Lung (tissue), 12 donors: Measurements from ENCODE around the gene CCDC159. TPM values are rescaled to one million over a fixed set of nuclear protein-coding genes. Genes with fewer than 3 reads are reported as not detected.

Experiments
- ATAC-seq: fragments of 200-7000 bp; cut with Tn5 transposase; one replicate; pipeline ENCODE4 v1.9.1; 2020; ENCODE audit warnings: moderate number of reproducible peaks; ENCODE audit not compliant: insufficient read depth, low FRiP score
- DNase-seq, 3 donors: peaks; one replicate each; pipeline ENCODE4 v3.0.0-alpha.2; 2013 to 2017
- H3K27ac ChIP-seq, 2 donors: one replicate each; pipeline ENCODE4 v1.5.1; 2013; ENCODE audit warnings: mild to moderate bottlenecking in 2 of 2, moderate library complexity in 2 of 2, control low read depth in 1 of 2, inconsistent platforms in 1 of 2, low read depth in 1 of 2, low read length in 1 of 2
- H3K27me3 ChIP-seq, 3 donors: one replicate each; pipeline ENCODE4 v1.5.1; 2013; ENCODE audit warnings: low read length in 2 of 3; ENCODE audit not compliant: control insufficient read depth in 3 of 3, insufficient read depth in 3 of 3
- H3K36me3 ChIP-seq, 4 donors: one replicate each; pipeline ENCODE4 v1.5.1; 2013; ENCODE audit warnings: low read length in 4 of 4, mild to moderate bottlenecking in 1 of 4, moderate library complexity in 1 of 4; ENCODE audit not compliant: control insufficient read depth in 4 of 4, insufficient read depth in 4 of 4
- H3K4me1 ChIP-seq, 5 donors: one replicate each; pipeline ENCODE4 v1.5.1; 2013; ENCODE audit warnings: low read length in 5 of 5, mild to moderate bottlenecking in 2 of 5, moderate library complexity in 1 of 5; ENCODE audit not compliant: control insufficient read depth in 5 of 5, insufficient read depth in 5 of 5
- H3K4me3 ChIP-seq: one replicate; pipeline ENCODE4 v1.5.1; 2013; ENCODE audit warnings: mild to moderate bottlenecking, control low read depth, moderate library complexity
- H3K9ac ChIP-seq, 2 donors: one replicate each; pipeline ENCODE4 v1.5.1; 2013; ENCODE audit warnings: low read length in 2 of 2, control low read depth in 1 of 2; ENCODE audit not compliant: insufficient read depth in 1 of 2
- H3K9me3 ChIP-seq, 4 donors: one replicate each; pipeline ENCODE4 v1.5.1; 2013; ENCODE audit warnings: low read length in 3 of 4, mild to moderate bottlenecking in 1 of 4, moderate library complexity in 1 of 4; ENCODE audit not compliant: control insufficient read depth in 4 of 4, insufficient read depth in 3 of 4
- CTCF ChIP-seq: IDR thresholded peaks from 2 replicates; pipeline ENCODE4 v1.5.1; 2012; ENCODE audit warnings: mild to moderate bottlenecking; ENCODE audit errors: control extremely low read depth, extremely low read depth
- WGBS, 2 donors: extraction: QIAGEN DNeasy Blood & Tissue Kit; methylation state at CpG; one replicate each; pipeline ENCODE4 v1.1.7; 2013; 5-methylcytosine and 5-hydroxymethylcytosine counted together
- polyA plus RNA-seq, 2 donors: library from polyadenylated mRNA; stranded (reverse); fragments of 200-250 nt; gene quantifications; one replicate each; pipeline ENCODE4 v1.2.1, GENCODE V29; 2013
- total RNA-seq, 2 donors: library from RNA; depleted of rRNA in 1 of 2; stranded (reverse); fragments of >200 nt in 1 of 2; gene quantifications; one replicate each; pipeline ENCODE4 v1.2.1, GENCODE V29; 2014 to 2021
- donor health status: control.
- donor health status: control.
- donor health status: Bipolar disorder and iron deficiency.
- donor health status: healthy.
- donor health status: DM: yes; HTN: yes; CAD: no.

Gene CCDC159
- total and polyA plus RNA-seq, 4 donors: 25.8 to 55.2 (median 33.7) TPM

DNA sequence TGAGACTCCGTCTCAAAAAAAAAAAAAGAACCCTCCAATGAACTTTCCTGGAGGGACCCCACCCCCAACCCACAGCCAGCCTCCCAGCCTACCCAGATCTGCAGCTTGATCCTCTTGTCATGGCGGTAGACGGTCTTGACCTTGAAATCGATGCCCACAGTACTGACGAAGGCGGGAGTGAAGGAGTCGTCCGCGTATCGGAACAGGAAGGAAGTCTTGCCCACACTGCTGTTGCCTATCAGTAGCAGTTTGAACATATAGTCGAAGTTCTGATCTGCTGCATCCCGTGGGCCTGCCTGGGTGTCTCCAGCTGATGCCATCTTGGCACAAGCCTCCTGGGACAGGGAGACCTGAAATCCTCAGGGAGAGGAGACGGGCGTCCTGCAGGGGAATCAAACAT lies 9.2 kb upstream of the CCDC159 start:
- peaks cover 7 to 38% (median 26%) of the 10 kb centered on the region in 4 donors for H3K36me3 ChIP-seq

DNA sequence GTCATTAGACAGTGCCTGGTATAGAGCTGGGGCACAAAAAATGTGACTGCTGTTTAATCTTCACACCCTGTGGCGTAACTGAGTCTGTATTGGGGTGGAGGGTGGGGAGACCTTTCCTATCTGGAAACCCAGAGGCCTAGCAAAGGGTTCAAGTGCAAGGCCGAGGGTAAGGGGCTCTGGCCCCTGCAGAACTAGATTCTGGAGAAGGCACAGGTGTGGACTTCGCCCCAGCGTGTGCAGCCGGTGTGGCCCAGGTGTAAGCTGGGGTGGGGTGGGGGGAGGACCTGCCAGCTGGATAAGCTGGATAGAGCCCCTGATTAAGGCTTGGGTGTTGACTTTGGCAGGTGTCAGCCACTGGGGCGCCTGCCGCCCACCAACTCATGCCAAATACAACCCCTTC lies 8.2 kb upstream of the CCDC159 start:
- peaks cover 0 to 15% (median 0%) of the 10 kb centered on the region in 5 donors for H3K4me1 ChIP-seq
- no peak for TF ChIP-seq CTCF
- ATAC-seq (no peak), DNase-seq (no peak)
- peaks cover 3 to 34% (median 25%) of the 10 kb centered on the region in 4 donors for H3K36me3 ChIP-seq
- H3K9ac ChIP-seq: no peak overlapping the region
- no peaks in the 10 kb centered on the region for H3K27me3 ChIP-seq
- H3K4me3 ChIP-seq: no peak overlapping the region
- 75 to 81% methylated on average over 7 of the region's 7 CpGs for WGBS, 2 donors
- peak overlapping the region in 1 of 2 donors; percentile 78 for H3K27ac ChIP-seq
- H3K9me3 ChIP-seq: peaks cover 0 to 2% (median 0%) of the 10 kb centered on the region in 4 donors

More for the DNA sequence above, 9.2 kb upstream of the CCDC159 start:
- H3K27me3 ChIP-seq: no peaks in the 10 kb centered on the region
- H3K4me3 ChIP-seq: no peak overlapping the region
- H3K9ac ChIP-seq: no peak overlapping the region
- no peak for TF ChIP-seq CTCF
- peaks cover 0 to 2% (median 0%) of the 10 kb centered on the region in 4 donors for H3K9me3 ChIP-seq
- H3K4me1 ChIP-seq: peaks cover 0 to 15% (median 0%) of the 10 kb centered on the region in 5 donors
- WGBS, 2 donors: 47 to 67% methylated on average over 14 of the region's 14 CpGs
- DNase-seq: no peak
- H3K27ac ChIP-seq: no peak overlapping the region
- ATAC-seq: no peak

- no peaks in the 10 kb centered on the region for H3K27me3 ChIP-seq
- peak overlapping the region in 1 of 2 donors; percentile 78 for H3K27ac ChIP-seq
- DNase-seq: peak in 1 of 3 donors; percentile 22
- peaks cover 0 to 15% (median 0%) of the 10 kb centered on the region in 5 donors for H3K4me1 ChIP-seq
- H3K4me3 ChIP-seq: peak overlapping the region; percentile 69
- peak; percentile 21 for ATAC-seq
- H3K9ac ChIP-seq: no peak overlapping the region
- 14 to 17% methylated on average over 21 of the region's 21 CpGs for WGBS, 2 donors
- TF ChIP-seq CTCF: no peak
- H3K9me3 ChIP-seq: peaks cover 0 to 2% (median 0%) of the 10 kb centered on the region in 4 donors
- peaks cover 3 to 30% (median 23%) of the 10 kb centered on the region in 4 donors for H3K36me3 ChIP-seq
Measured at GRCh38 chr19:11338569-11339253, 7.6 kb upstream of the CCDC159 start.
